Effector memory CD4-positive, alpha-beta T cell (primary cell): ENCODE data around the gene IDH3G.

ENCODE experiments used
- DNase-seq, 3 donors: peaks; one replicate each; pipeline ENCODE4 v3.0.0-alpha.2; 2020
- H3K27ac ChIP-seq: 2 replicates; pipeline ENCODE4 v1.7.0; 2013; ENCODE audit warnings: mild to moderate bottlenecking, low read length, moderate library complexity; ENCODE audit not compliant: insufficient read depth, poor library complexity, severe bottlenecking
- H3K27me3 ChIP-seq: replicated peaks from 2 replicates; pipeline ENCODE4 v1.7.0; 2013; ENCODE audit warnings: mild to moderate bottlenecking, low read length; ENCODE audit not compliant: insufficient read depth, control insufficient read depth, poor library complexity, severe bottlenecking
- H3K36me3 ChIP-seq: 2 replicates; pipeline ENCODE4 v1.7.0; 2013; ENCODE audit warnings: mild to moderate bottlenecking, low read length, moderate library complexity; ENCODE audit not compliant: control insufficient read depth, insufficient read depth
- H3K4me1 ChIP-seq: 2 replicates; pipeline ENCODE4 v1.7.0; 2013; ENCODE audit warnings: low read length, mild to moderate bottlenecking; ENCODE audit not compliant: control insufficient read depth, insufficient read depth, poor library complexity, severe bottlenecking
- H3K4me3 ChIP-seq: 2 replicates; pipeline ENCODE4 v1.7.0; 2013; ENCODE audit warnings: low read length, low read depth, mild to moderate bottlenecking; ENCODE audit not compliant: insufficient read depth, poor library complexity, severe bottlenecking
- H3K9me3 ChIP-seq: 2 replicates; pipeline ENCODE4 v1.7.0; 2013; ENCODE audit warnings: mild to moderate bottlenecking, low read length, moderate library complexity; ENCODE audit not compliant: control insufficient read depth

Gene IDH3G

DNA sequence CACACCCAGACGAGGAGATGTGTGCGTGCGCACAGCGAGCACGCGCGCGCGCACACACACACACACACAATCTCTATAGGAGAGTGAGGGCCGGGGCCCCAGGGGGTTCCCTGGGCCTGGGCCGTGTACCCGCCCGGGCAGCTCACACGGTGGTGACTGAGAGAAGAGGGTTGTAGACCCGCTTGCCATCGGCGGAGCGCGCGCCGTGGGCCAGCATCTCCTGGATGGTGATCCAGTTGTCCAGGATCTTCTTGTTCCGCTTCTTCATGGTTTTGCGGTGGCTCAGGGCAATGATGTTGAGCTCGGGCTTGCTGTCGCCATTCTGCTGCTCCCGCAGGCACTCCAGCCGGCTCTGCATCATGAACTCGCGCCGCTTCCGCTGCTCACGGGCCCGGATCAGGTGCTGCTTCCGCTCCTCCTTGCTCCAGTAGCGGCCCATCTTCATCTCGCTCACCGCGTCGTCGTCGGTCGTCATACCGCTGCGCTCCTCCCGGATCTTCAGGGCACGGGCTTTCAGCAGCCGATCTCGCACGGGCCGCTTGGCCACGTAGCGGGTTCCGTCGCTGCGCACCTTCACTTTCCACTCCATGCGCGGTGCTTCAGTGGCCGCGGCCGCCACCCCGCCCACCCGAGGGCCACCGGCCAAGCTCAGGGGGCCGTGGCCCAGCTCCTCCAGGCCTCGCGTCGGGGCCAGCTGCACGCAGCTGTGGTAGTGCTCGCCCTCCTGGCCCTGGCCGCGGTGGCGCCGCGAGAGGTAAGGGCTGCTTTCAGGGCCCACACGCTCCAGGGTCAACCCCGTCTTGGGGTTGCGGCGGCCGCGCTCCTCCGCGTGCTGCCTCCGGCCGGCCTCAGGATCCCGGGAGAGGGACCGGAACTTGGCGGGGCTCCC lies 9.3 kb upstream of the IDH3G start:
- Histone ChIP-seq H3K9me3 (no peaks in the 10 kb centered on the region), H3K4me1 (no peaks in the 10 kb centered on the region), H3K4me3 (no peak overlapping the region), H3K27ac (no peak overlapping the region), H3K36me3 (peaks cover 5% of the 10 kb centered on the region), H3K27me3 (no peaks in the 10 kb centered on the region)
- no peak for DNase-seq

DNA sequence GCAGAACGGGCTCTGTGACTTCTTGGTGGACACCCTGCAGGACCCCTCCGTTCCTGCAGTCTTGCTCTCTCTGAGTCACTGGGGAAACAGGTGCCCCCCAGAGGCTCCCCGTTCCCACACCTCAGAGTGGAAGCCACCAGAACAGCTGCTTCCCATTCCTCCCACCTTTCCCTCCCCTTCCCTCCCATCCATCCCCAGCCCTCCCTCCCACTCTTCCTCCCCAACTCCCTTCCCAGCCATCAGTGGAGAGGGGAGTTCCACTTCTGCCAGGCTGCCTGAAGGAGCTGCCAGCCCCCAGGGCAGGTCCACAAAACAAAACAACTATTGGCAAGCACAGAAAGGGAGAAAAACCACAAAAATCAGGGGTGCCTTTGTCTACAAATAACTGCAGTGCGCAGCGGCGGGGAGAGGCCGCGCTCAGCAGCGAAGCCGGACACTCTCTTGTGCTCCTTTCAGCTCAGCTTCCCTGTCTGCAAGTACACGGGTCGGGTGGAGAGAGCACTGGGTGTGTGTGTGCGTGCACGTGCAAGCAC lies 8.4 kb upstream of the IDH3G start:
- DNase-seq, result no peak
- Histone ChIP-seq H3K27ac (no peak overlapping the region), H3K4me1 (no peaks in the 10 kb centered on the region), H3K36me3 (peaks cover 5% of the 10 kb centered on the region), H3K27me3 (no peaks in the 10 kb centered on the region), H3K4me3 (no peak overlapping the region), H3K9me3 (no peaks in the 10 kb centered on the region)

DNA sequence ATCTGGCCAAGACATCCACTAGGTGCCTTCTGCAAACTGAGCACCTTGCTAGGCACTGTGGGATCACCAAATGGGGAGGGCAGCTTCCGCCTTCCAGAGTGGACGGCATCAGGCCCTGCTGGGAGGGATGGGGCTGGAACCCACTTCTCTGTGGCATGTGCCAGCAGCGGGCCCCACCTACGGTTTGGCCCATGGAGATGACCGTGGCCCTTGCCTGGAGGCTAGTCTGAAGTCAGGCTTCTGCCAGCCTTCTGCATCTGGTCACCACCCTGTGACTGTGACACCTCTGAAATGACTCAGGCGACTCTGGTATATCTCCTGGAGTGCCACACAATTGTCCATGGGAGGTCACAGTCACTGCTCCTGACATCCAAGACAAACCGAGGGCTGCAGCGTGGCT lies 7.5 kb upstream of the IDH3G start:
- Histone ChIP-seq H3K4me1 (no peaks in the 10 kb centered on the region), H3K9me3 (no peaks in the 10 kb centered on the region)

DNA sequence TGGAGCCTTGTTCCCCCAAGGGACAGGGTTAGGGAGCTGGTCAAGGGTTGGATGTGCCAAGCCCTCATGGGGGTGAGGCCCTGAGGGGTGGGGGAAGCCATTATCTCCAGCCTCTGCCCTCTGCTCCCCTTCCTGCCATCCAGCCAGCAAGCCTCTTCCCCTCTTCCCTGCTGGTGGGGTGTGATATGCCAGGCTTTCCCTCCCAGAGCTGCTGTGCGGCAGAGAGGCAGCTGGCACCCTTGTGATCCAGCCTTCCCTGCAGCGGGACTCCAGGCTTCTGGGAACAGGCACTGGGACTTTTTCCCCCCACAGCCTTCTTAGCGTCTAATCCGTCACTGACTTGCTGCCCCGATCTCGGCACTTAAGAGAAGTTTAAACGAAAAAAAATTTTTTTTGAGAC lies 6.6 kb upstream of the IDH3G start:
- Histone ChIP-seq H3K27me3 (no peaks in the 10 kb centered on the region), H3K27ac (no peak overlapping the region), H3K4me3 (no peak overlapping the region), H3K9me3 (no peaks in the 10 kb centered on the region), H3K4me1 (peaks cover 6% of the 10 kb centered on the region), H3K36me3 (peaks cover 9% of the 10 kb centered on the region)
- no peak for DNase-seq

More for the DNA sequence above, 7.5 kb upstream of the IDH3G start:
- no peak for DNase-seq
- Histone ChIP-seq H3K4me3 (no peak overlapping the region), H3K36me3 (peaks cover 9% of the 10 kb centered on the region), H3K27me3 (no peaks in the 10 kb centered on the region), H3K27ac (no peak overlapping the region)

GRCh38 chrX:153800177-153800722 lies 6.1 kb upstream of the IDH3G start:
- Histone ChIP-seq H3K4me3 (no peak overlapping the region), H3K36me3 (peaks cover 9% of the 10 kb centered on the region), H3K27me3 (no peaks in the 10 kb centered on the region), H3K4me1 (peaks cover 10% of the 10 kb centered on the region), H3K9me3 (no peaks in the 10 kb centered on the region), H3K27ac (no peak overlapping the region)
- DNase-seq, result no peak

DNA sequence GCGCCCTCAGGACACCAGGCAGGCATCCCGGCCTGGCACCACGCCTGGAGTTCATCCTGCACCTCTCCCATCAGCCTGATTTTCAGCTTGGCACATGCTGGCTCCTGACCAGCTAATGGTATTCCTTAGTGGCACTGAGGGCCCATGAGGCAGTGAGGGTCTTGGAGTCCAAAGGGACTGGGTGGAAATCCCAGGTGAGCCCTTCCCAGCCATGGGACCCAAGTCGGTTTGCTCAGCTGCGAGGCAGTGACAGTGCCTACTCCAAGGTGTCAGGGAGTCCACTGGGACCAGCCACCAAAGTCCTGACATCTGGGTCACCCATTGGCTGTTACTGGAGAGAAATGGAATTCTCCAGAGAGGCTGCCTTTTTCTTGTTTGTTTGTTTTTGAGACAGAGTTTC lies 5.2 kb upstream of the IDH3G start:
- Histone ChIP-seq H3K4me1 (peaks cover 10% of the 10 kb centered on the region), H3K9me3 (no peaks in the 10 kb centered on the region), H3K36me3 (peaks cover 9% of the 10 kb centered on the region), H3K27ac (no peak overlapping the region), H3K4me3 (no peak overlapping the region), H3K27me3 (no peaks in the 10 kb centered on the region)
- DNase-seq, result no peak

DNA sequence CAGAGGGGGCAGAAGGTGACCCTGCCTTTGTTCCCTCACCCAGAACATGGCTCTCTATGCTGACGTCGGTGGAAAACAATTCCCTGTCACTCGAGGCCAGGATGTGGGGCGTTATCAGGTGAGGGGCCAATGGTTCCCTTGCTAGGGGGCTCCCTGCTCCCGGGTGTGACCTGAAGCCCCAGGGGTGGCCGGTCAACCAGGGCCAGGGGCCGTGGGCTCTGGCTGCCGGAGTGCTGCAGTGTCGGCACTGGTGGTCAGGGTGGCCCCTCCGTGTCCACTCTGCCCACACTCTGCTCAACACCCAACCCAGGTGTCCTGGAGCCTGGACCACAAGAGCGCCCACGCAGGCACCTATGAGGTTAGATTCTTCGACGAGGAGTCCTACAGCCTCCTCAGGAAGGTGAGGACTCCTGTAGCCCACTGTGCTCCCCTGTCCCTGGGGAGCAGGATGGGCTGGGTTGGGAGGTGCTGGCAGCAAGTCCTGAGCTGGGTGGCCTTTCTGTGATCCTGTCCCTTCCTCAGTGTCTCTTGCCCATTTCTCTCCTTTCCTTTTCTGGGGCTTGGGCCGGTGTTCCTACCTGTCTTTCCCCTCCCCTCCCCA lies 3.3 kb upstream of the IDH3G start:
- Histone ChIP-seq H3K36me3 (peaks cover 9% of the 10 kb centered on the region), H3K4me1 (peaks cover 18% of the 10 kb centered on the region), H3K4me3 (no peak overlapping the region), H3K27me3 (no peaks in the 10 kb centered on the region), H3K9me3 (no peaks in the 10 kb centered on the region), H3K27ac (no peak overlapping the region)
- no peak for DNase-seq

GRCh38 chrX:153794897-153795816 lies 982 bp upstream of the IDH3G start:
- Histone ChIP-seq H3K4me3 (peak overlapping the region; percentile 78), H3K27ac (peak overlapping the region; percentile 80), H3K27me3 (no peaks in the 10 kb centered on the region), H3K4me1 (peaks cover 18% of the 10 kb centered on the region), H3K9me3 (no peaks in the 10 kb centered on the region), H3K36me3 (peaks cover 13% of the 10 kb centered on the region)
- no peak for DNase-seq

- peaks cover 8% of the 10 kb centered on the region for H3K36me3 ChIP-seq
- H3K9me3 ChIP-seq, result no peaks in the 10 kb centered on the region
- DNase-seq, result no peak
- H3K4me1 ChIP-seq, result peaks cover 18% of the 10 kb centered on the region
- no peaks in the 10 kb centered on the region for H3K27me3 ChIP-seq
- peak overlapping the region; percentile 78 for H3K4me3 ChIP-seq
- H3K27ac ChIP-seq, result peak overlapping the region; percentile 90
Measured at GRCh38 chrX:153793291-153793690, 884 bp downstream of the IDH3G start.
